Brain microvascular endothelial cell (primary cell): ENCODE measurements around the gene CLDN15.

Source experiments
- DNase-seq: peaks from one replicate; pipeline ENCODE4 v3.0.0-alpha.2; 2020
- H3K27ac ChIP-seq: fragments of 250-450 bp; sonication (Bioruptor Pico); 2 replicates; pipeline ENCODE4 v1.5.1; 2020; ENCODE audit warnings: mild to moderate bottlenecking, moderate library complexity
- H3K27me3 ChIP-seq: fragments of 250-450 bp; sonication (Bioruptor Pico); replicated peaks from 2 replicates; pipeline ENCODE4 v1.5.1; 2020; ENCODE audit warnings: mild to moderate bottlenecking
- H3K36me3 ChIP-seq: fragments of 250-450 bp; sonication (Bioruptor Pico); replicated peaks from 2 replicates; pipeline ENCODE4 v1.5.1; 2020; ENCODE audit warnings: mild to moderate bottlenecking
- H3K4me3 ChIP-seq: 2 replicates; pipeline ENCODE4 v1.5.1; 2011; ENCODE audit warnings: low read depth, mild to moderate bottlenecking, control low read depth, low read length, moderate library complexity
- CTCF ChIP-seq: IDR thresholded peaks from 2 replicates; pipeline ENCODE4 v1.5.1; 2011; ENCODE audit warnings: low read depth, mild to moderate bottlenecking, moderate library complexity, low read length, control low read depth, inconsistent platforms; ENCODE audit errors: missing control alignments
- in situ Hi-C: cut with HindIII; loops from 2 replicates; pipeline ENCODE4 v1.10.0; 2017; ENCODE audit warnings: low sequenced_read_pairs, low pct_ligation_motif_present

CLDN15 gene

GRCh38 chr7:101245147-101245668 is 7.6 kb upstream of the CLDN15 start:
- in situ Hi-C loops: no loop called here
- peak overlapping the region; percentile 92 for H3K27ac ChIP-seq
- H3K4me3 ChIP-seq: peak overlapping the region; percentile 69
- peaks cover 7% of the 10 kb centered on the region for H3K36me3 ChIP-seq
- DNase-seq: no peak
- no peak for TF ChIP-seq CTCF
- H3K27me3 ChIP-seq: no peaks in the 10 kb centered on the region

GRCh38 chr7:101244375-101245146 is 7.0 kb upstream of the CLDN15 start, which contains the start of gene FIS1:
Gene FIS1 (minus strand): TSS chr7:101245081. CDS start chr7:101245004, 77 bp downstream.
- no peaks in the 10 kb centered on the region for H3K27me3 ChIP-seq
- peaks cover 14% of the 10 kb centered on the region for H3K36me3 ChIP-seq
- H3K4me3 ChIP-seq: peak within 1 kb of the TSS; percentile 69
- peak; percentile 90 for TF ChIP-seq CTCF
- peak within 1 kb of the TSS; percentile 92 for H3K27ac ChIP-seq
- peak; percentile 83 for DNase-seq
- in situ Hi-C loops: no loop called here

GRCh38 chr7:101243646-101244374 is 6.2 kb upstream of the CLDN15 start:
- DNase-seq: peak; percentile 29
- Histone ChIP-seq H3K27me3 (no peaks in the 10 kb centered on the region), H3K4me3 (peak overlapping the region; percentile 69), H3K36me3 (peaks cover 19% of the 10 kb centered on the region), H3K27ac (peak overlapping the region; percentile 92)
- no peak for TF ChIP-seq CTCF
- in situ Hi-C loops: no loop called here

GRCh38 chr7:101241443-101242349 is 4.1 kb upstream of the CLDN15 start:
- in situ Hi-C loops: no loop called here
- Histone ChIP-seq H3K27me3 (no peaks in the 10 kb centered on the region), H3K36me3 (peaks cover 32% of the 10 kb centered on the region), H3K27ac (no peak overlapping the region), H3K4me3 (no peak overlapping the region)
- TF ChIP-seq CTCF: no peak
- DNase-seq: no peak

GRCh38 chr7:101241015-101241363 is 3.4 kb upstream of the CLDN15 start:
- Histone ChIP-seq H3K4me3 (no peak overlapping the region), H3K36me3 (peaks cover 32% of the 10 kb centered on the region), H3K27me3 (no peaks in the 10 kb centered on the region), H3K27ac (no peak overlapping the region)
- DNase-seq: no peak
- in situ Hi-C loops: no loop called here
- no peak for TF ChIP-seq CTCF
